Measurements from ENCODE around the gene ZCCHC9. TPM values are rescaled to one million over a fixed set of nuclear protein-coding genes. Genes with fewer than 3 reads are reported as not detected.

Gene ZCCHC9
- total and polyA plus RNA-seq, 2 of the 4 experiments (the other 2 are of a cell fraction), result 20.4 to 24.6 TPM

Other genes with a start within 250 kb of the ZCCHC9 start
- 0.28 and 0.36 TPM in 2 replicates for gene CKMT2, start 68.3 kb upstream of the ZCCHC9 start, total RNA-seq (2012; rRNA removed)
- 0.21 and 0.36 TPM in 2 replicates for gene CKMT2, start 68.3 kb upstream of the ZCCHC9 start, polyA plus RNA-seq (2012; rRNA removed)
- gene ACOT12, start 92.5 kb downstream of the ZCCHC9 start, total RNA-seq (2012; rRNA removed), result not detected in 2 replicates
- not detected in 2 replicates for gene ACOT12, start 92.5 kb downstream of the ZCCHC9 start, polyA plus RNA-seq (2012; rRNA removed)

Data from IMR-90 (cell line).